ENCODE measurements around the gene ABCA6. TPM values are rescaled to one million over a fixed set of nuclear protein-coding genes. Genes with fewer than 3 reads are reported as not detected.

Gene ABCA6
- total RNA-seq, 2 experiments from 2014 or later: 5.2 to 26.5 TPM

- Histone ChIP-seq H4K20me1 (ENCODE audit: insufficient read depth, low read length) (no peaks in the 10 kb centered on the region), H2AFZ (ENCODE audit: low read length) (no peak overlapping the region), H3K27ac (ENCODE audit: low read depth, low read length, poor library complexity, severe bottlenecking) (no peak overlapping the region), H3K9me2 (ENCODE audit: insufficient read depth, low read length) (no peaks in the 10 kb centered on the region), H3K36me3 (ENCODE audit: insufficient read depth, low read length) (no peaks in the 10 kb centered on the region), H3K4me2 (ENCODE audit: low read length) (no peak overlapping the region), H3K4me3 (ENCODE audit: low read depth, low read length, poor library complexity, severe bottlenecking) (no peak overlapping the region), H3K79me2 (ENCODE audit: insufficient read depth, low read depth, low read length) (no peaks in the 10 kb centered on the region), H3K9me3 (ENCODE audit: low read length) (no peaks in the 10 kb centered on the region; the same call in 1 of the 2 replicates), H3K4me1 (ENCODE audit: insufficient read depth, low read length, poor library complexity, severe bottlenecking) (peaks cover 16% of the 10 kb centered on the region)
- ChIA-PET CTCF (ENCODE audit: unreplicated experiment) (interaction anchor here (1.2 kb wide), 1 partner anchor 14 kb away, joined by 3 read pairs; no protein-coding TSS in a partner anchor), POLR2A (interaction anchor here (0.6 to 1.9 kb wide), 3 partner anchors 15 to 21 kb away, joined by 3 to 6 read pairs (median 5); no protein-coding TSS in a partner anchor)
- no peak for TF ChIP-seq CTCF (conservative IDR thresholded peaks at IDR 0.05; ENCODE audit: low read length)
- TF ChIP-seq EZH2phosphoT487 (IDR thresholded peaks at IDR 0.05; ENCODE audit: borderline replicate concordance, low read depth, low read length): no peak
- BruUV-seq (replicated peaks): no TSS peak
- DNase-seq (ENCODE audit: low spot score): no peak
- intact Hi-C loops (cut with micrococcal nuclease; ENCODE audit: unreplicated experiment): no loop called here
Observed at GRCh38 chr17:69088643-69089200, 53.0 kb downstream of the ABCA6 start.

GRCh38 chr17:69086641-69087040 lies 55.1 kb downstream of the ABCA6 start:
- Histone ChIP-seq H4K20me1 (ENCODE audit: insufficient read depth, low read length) (no peaks in the 10 kb centered on the region), H2AFZ (ENCODE audit: low read length) (no peak overlapping the region), H3K9me3 (ENCODE audit: low read length) (no peaks in the 10 kb centered on the region), H3K9me2 (ENCODE audit: insufficient read depth, low read length) (no peaks in the 10 kb centered on the region), H3K79me2 (ENCODE audit: insufficient read depth, low read depth, low read length) (no peaks in the 10 kb centered on the region), H3K4me1 (ENCODE audit: insufficient read depth, low read length, poor library complexity, severe bottlenecking) (no peaks in the 10 kb centered on the region), H3K4me3 (ENCODE audit: low read depth, low read length, poor library complexity, severe bottlenecking) (no peak overlapping the region), H3K27ac (ENCODE audit: low read depth, low read length, poor library complexity, severe bottlenecking) (no peak overlapping the region), H3K4me2 (ENCODE audit: low read length) (no peak overlapping the region), H3K36me3 (ENCODE audit: insufficient read depth, low read length) (no peaks in the 10 kb centered on the region)
- no peak for DNase-seq (ENCODE audit: low spot score)
- BruUV-seq (replicated peaks): no TSS peak
- POLR2A ChIA-PET: interaction anchor here (0.9 to 2.1 kb wide), 3 partner anchors 11 to 17 kb away, joined by 3 to 6 read pairs (median 6); no protein-coding TSS in a partner anchor
- intact Hi-C loops (cut with micrococcal nuclease; ENCODE audit: unreplicated experiment): no loop called here
- CTCF ChIA-PET (ENCODE audit: unreplicated experiment): interaction anchor here (1.5 kb wide), 1 partner anchor 15 kb away, joined by 4 read pairs; no protein-coding TSS in a partner anchor
- TF ChIP-seq CTCF (conservative IDR thresholded peaks at IDR 0.05; ENCODE audit: low read length) (no peak), EZH2phosphoT487 (IDR thresholded peaks at IDR 0.05; ENCODE audit: borderline replicate concordance, low read depth, low read length) (no peak)

- H3K79me2 ChIP-seq (ENCODE audit: insufficient read depth, low read depth, low read length): no peaks in the 10 kb centered on the region
- H3K36me3 ChIP-seq (ENCODE audit: insufficient read depth, low read length): no peaks in the 10 kb centered on the region
- TF ChIP-seq CTCF (conservative IDR thresholded peaks at IDR 0.05; ENCODE audit: low read length) (peak; percentile 76), EZH2phosphoT487 (IDR thresholded peaks at IDR 0.05; ENCODE audit: borderline replicate concordance, low read depth, low read length) (no peak)
- H3K9me2 ChIP-seq (ENCODE audit: insufficient read depth, low read length): no peaks in the 10 kb centered on the region
- ChIA-PET POLR2A (interaction anchor here (0.7 to 2.1 kb wide), 2 partner anchors 17 to 167 kb away, joined by 4 to 6 read pairs; no protein-coding TSS in a partner anchor), CTCF (ENCODE audit: unreplicated experiment) (interaction anchor here (0.6 kb wide), 1 partner anchor 299 kb away, joined by 3 read pairs; no protein-coding TSS in a partner anchor)
- peak; percentile 55 for DNase-seq (ENCODE audit: low spot score)
- no peaks in the 10 kb centered on the region for H3K4me1 ChIP-seq (ENCODE audit: insufficient read depth, low read length, poor library complexity, severe bottlenecking)
- intact Hi-C loops (cut with micrococcal nuclease; ENCODE audit: unreplicated experiment): no loop called here
- BruUV-seq (replicated peaks): no TSS peak
- no peak overlapping the region for H2AFZ ChIP-seq (ENCODE audit: low read length)
- no peak overlapping the region for H3K4me2 ChIP-seq (ENCODE audit: low read length)
- H4K20me1 ChIP-seq (ENCODE audit: insufficient read depth, low read length): no peaks in the 10 kb centered on the region
- no peaks in the 10 kb centered on the region for H3K9me3 ChIP-seq (ENCODE audit: low read length)
- no peak overlapping the region for H3K4me3 ChIP-seq (ENCODE audit: low read depth, low read length, poor library complexity, severe bottlenecking)
- H3K27ac ChIP-seq (ENCODE audit: low read depth, low read length, poor library complexity, severe bottlenecking): no peak overlapping the region
Observed at GRCh38 chr17:69084911-69085310, 56.8 kb downstream of the ABCA6 start.
